Hypothalamus (tissue), 51 donors: ENCODE results near the gene GPR82.
"Not testable (repeated sequence)": the region's sequence is repeated elsewhere in the genome, so short reads cannot be mapped to it uniquely, and the experiment has no call there.

Experiments used
- DNase-seq, 51 donors: peaks; one replicate each; lab custom pipeline; 2025; lab: John Stamatoyannopoulos, UW

The GPR82 gene

GRCh38 chrX:41718481-41719235, 5.3 kb upstream of the GPR82 start:
- peak in 3 of 51 donors; percentile 5 to 25 (median 18) for DNase-seq

- DNase-seq, result not testable (repeated sequence)
Observed at GRCh38 chrX:41719610-41720009, 4.4 kb upstream of the GPR82 start.

GRCh38 chrX:41720125-41720779, 3.7 kb upstream of the GPR82 start:
- peak in 3 of 51 donors; percentile 0 to 5 (median 1) for DNase-seq

GRCh38 chrX:41721590-41721989, 2.4 kb upstream of the GPR82 start:
- DNase-seq, result no peak

- no peak for DNase-seq
Observed at GRCh38 chrX:41722214-41722613, 1.8 kb upstream of the GPR82 start.

- DNase-seq, result no peak
Observed at GRCh38 chrX:41722816-41723618, 964 bp upstream of the GPR82 start.

- DNase-seq, result no peak
Observed at GRCh38 chrX:41728125-41728524, 4.1 kb downstream of the GPR82 start.

- no peak for DNase-seq
Observed at GRCh38 chrX:41730081-41730480, 6.1 kb downstream of the GPR82 start.

GRCh38 chrX:41732260-41732659, 8.3 kb downstream of the GPR82 start:
- DNase-seq, result no peak

GRCh38 chrX:41733939-41734338, 10.0 kb downstream of the GPR82 start:
- DNase-seq, result peak in 1 of 51 donors; percentile 34

GRCh38 chrX:41734530-41734929, 10.5 kb downstream of the GPR82 start:
- DNase-seq, result peak in 4 of 51 donors; percentile 0 to 7 (median 2)

GRCh38 chrX:41737065-41737464, 13.1 kb downstream of the GPR82 start:
- peak in 1 of 51 donors; percentile 1 for DNase-seq

- DNase-seq, result no peak
Observed at GRCh38 chrX:41739871-41740270, 15.9 kb downstream of the GPR82 start.

GRCh38 chrX:41750716-41751115, 26.7 kb downstream of the GPR82 start:
- DNase-seq, result no peak

- no peak for DNase-seq
Observed at GRCh38 chrX:41758401-41758800, 34.4 kb downstream of the GPR82 start.

GRCh38 chrX:41759817-41760216, 35.8 kb downstream of the GPR82 start:
- DNase-seq, result peak in 1 of 51 donors; percentile 9

GRCh38 chrX:41761169-41761568, 37.2 kb downstream of the GPR82 start:
- DNase-seq, result no peak

- no peak for DNase-seq
Observed at GRCh38 chrX:41761702-41762101, 37.7 kb downstream of the GPR82 start.

- DNase-seq, result no peak
Observed at GRCh38 chrX:41779030-41779564, 55.1 kb downstream of the GPR82 start.
